ENCODE results near the gene ST3GAL5.

Gene ST3GAL5

GRCh38 chr2:85866165-85866659 lies 22.6 kb downstream of the ST3GAL5 start:
- no peaks in the 10 kb centered on the region for H3K9me3 Mint-ChIP-seq
- H3K27me3 Mint-ChIP-seq = no peaks in the 10 kb centered on the region
- peaks cover 57% of the 10 kb centered on the region for H3K4me1 Mint-ChIP-seq
- H3K27ac Mint-ChIP-seq = no peak overlapping the region
- H3K36me3 Mint-ChIP-seq = peaks cover 3% of the 10 kb centered on the region
- H3K4me3 Mint-ChIP-seq = no peak overlapping the region

- H3K4me1 Mint-ChIP-seq = peaks cover 58% of the 10 kb centered on the region
- peaks cover 4% of the 10 kb centered on the region for H3K36me3 Mint-ChIP-seq
- no peaks in the 10 kb centered on the region for H3K27me3 Mint-ChIP-seq
- H3K9me3 Mint-ChIP-seq = no peaks in the 10 kb centered on the region
- peak overlapping the region; percentile 11 for H3K4me3 Mint-ChIP-seq
- peak overlapping the region; percentile 27 for H3K27ac Mint-ChIP-seq
Observed at GRCh38 chr2:85865539-85866164, 23.1 kb downstream of the ST3GAL5 start.

- Mint-ChIP-seq H3K9me3 (no peaks in the 10 kb centered on the region), H3K27me3 (no peaks in the 10 kb centered on the region), H3K27ac (no peak overlapping the region), H3K36me3 (peaks cover 11% of the 10 kb centered on the region), H3K4me1 (peaks cover 66% of the 10 kb centered on the region), H3K4me3 (no peak overlapping the region)
Observed at GRCh38 chr2:85864654-85865053, 24.1 kb downstream of the ST3GAL5 start.

- Mint-ChIP-seq H3K36me3 (peaks cover 14% of the 10 kb centered on the region), H3K4me3 (no peak overlapping the region), H3K9me3 (no peaks in the 10 kb centered on the region), H3K4me1 (peaks cover 74% of the 10 kb centered on the region), H3K27ac (no peak overlapping the region), H3K27me3 (no peaks in the 10 kb centered on the region)
Observed at GRCh38 chr2:85862426-85862825, 26.4 kb downstream of the ST3GAL5 start.

GRCh38 chr2:85861650-85862049 lies 27.1 kb downstream of the ST3GAL5 start:
- H3K27me3 Mint-ChIP-seq = no peaks in the 10 kb centered on the region
- no peaks in the 10 kb centered on the region for H3K9me3 Mint-ChIP-seq

GRCh38 chr2:85861180-85861579 lies 27.6 kb downstream of the ST3GAL5 start:
- H3K27ac Mint-ChIP-seq = peak overlapping the region; percentile 47
- H3K9me3 Mint-ChIP-seq = no peaks in the 10 kb centered on the region
- peaks cover 15% of the 10 kb centered on the region for H3K36me3 Mint-ChIP-seq
- peaks cover 64% of the 10 kb centered on the region for H3K4me1 Mint-ChIP-seq
- peak overlapping the region; percentile 56 for H3K4me3 Mint-ChIP-seq
- no peaks in the 10 kb centered on the region for H3K27me3 Mint-ChIP-seq

More at GRCh38 chr2:85861650-85862049, 27.1 kb downstream of the ST3GAL5 start:
- Mint-ChIP-seq H3K4me1 (peaks cover 68% of the 10 kb centered on the region), H3K27ac (peak overlapping the region; percentile 47), H3K4me3 (peak overlapping the region; percentile 56), H3K36me3 (peaks cover 15% of the 10 kb centered on the region)

GRCh38 chr2:85858841-85859240 lies 29.9 kb downstream of the ST3GAL5 start:
- H3K27ac Mint-ChIP-seq = peak overlapping the region; percentile 73
- H3K4me3 Mint-ChIP-seq = no peak overlapping the region
- peaks cover 73% of the 10 kb centered on the region for H3K4me1 Mint-ChIP-seq
- H3K36me3 Mint-ChIP-seq = peaks cover 25% of the 10 kb centered on the region
- H3K27me3 Mint-ChIP-seq = no peaks in the 10 kb centered on the region
- peaks cover 5% of the 10 kb centered on the region for H3K9me3 Mint-ChIP-seq

GRCh38 chr2:85854897-85855296 lies 33.9 kb downstream of the ST3GAL5 start:
- H3K9me3 Mint-ChIP-seq = peaks cover 5% of the 10 kb centered on the region
- H3K27ac Mint-ChIP-seq = peak overlapping the region; percentile 99
- H3K4me1 Mint-ChIP-seq = peaks cover 81% of the 10 kb centered on the region
- no peaks in the 10 kb centered on the region for H3K27me3 Mint-ChIP-seq
- peak overlapping the region; percentile 32 for H3K4me3 Mint-ChIP-seq
- peaks cover 18% of the 10 kb centered on the region for H3K36me3 Mint-ChIP-seq

- H3K36me3 Mint-ChIP-seq = peaks cover 16% of the 10 kb centered on the region
- H3K4me3 Mint-ChIP-seq = peak overlapping the region; percentile 82
- peaks cover 82% of the 10 kb centered on the region for H3K4me1 Mint-ChIP-seq
- H3K9me3 Mint-ChIP-seq = peaks cover 5% of the 10 kb centered on the region
- H3K27ac Mint-ChIP-seq = peak overlapping the region; percentile 99
- no peaks in the 10 kb centered on the region for H3K27me3 Mint-ChIP-seq
Observed at GRCh38 chr2:85854166-85854509, 34.7 kb downstream of the ST3GAL5 start.

GRCh38 chr2:85853499-85854165 lies 35.2 kb downstream of the ST3GAL5 start:
- H3K27ac Mint-ChIP-seq = peak overlapping the region; percentile 99
- H3K36me3 Mint-ChIP-seq = peaks cover 14% of the 10 kb centered on the region
- H3K4me1 Mint-ChIP-seq = peaks cover 78% of the 10 kb centered on the region
- H3K4me3 Mint-ChIP-seq = peak overlapping the region; percentile 82
- no peaks in the 10 kb centered on the region for H3K27me3 Mint-ChIP-seq
- H3K9me3 Mint-ChIP-seq = peaks cover 5% of the 10 kb centered on the region

- Mint-ChIP-seq H3K4me1 (peaks cover 82% of the 10 kb centered on the region), H3K27me3 (no peaks in the 10 kb centered on the region), H3K9me3 (peaks cover 5% of the 10 kb centered on the region), H3K36me3 (peaks cover 14% of the 10 kb centered on the region), H3K4me3 (peak overlapping the region; percentile 82), H3K27ac (peak overlapping the region; percentile 99)
Observed at GRCh38 chr2:85852937-85853498, 35.8 kb downstream of the ST3GAL5 start.

GRCh38 chr2:85852152-85852840 lies 36.5 kb downstream of the ST3GAL5 start:
- Mint-ChIP-seq H3K4me1 (peaks cover 80% of the 10 kb centered on the region), H3K9me3 (peaks cover 5% of the 10 kb centered on the region), H3K4me3 (peak overlapping the region; percentile 82), H3K36me3 (peaks cover 10% of the 10 kb centered on the region), H3K27me3 (no peaks in the 10 kb centered on the region), H3K27ac (peak overlapping the region; percentile 99)

GRCh38 chr2:85851253-85852151 lies 37.3 kb downstream of the ST3GAL5 start:
- peaks cover 5% of the 10 kb centered on the region for H3K9me3 Mint-ChIP-seq
- no peaks in the 10 kb centered on the region for H3K27me3 Mint-ChIP-seq
- H3K4me3 Mint-ChIP-seq = peak overlapping the region; percentile 82
- H3K27ac Mint-ChIP-seq = peak overlapping the region; percentile 99
- peaks cover 10% of the 10 kb centered on the region for H3K36me3 Mint-ChIP-seq
- peaks cover 84% of the 10 kb centered on the region for H3K4me1 Mint-ChIP-seq

GRCh38 chr2:85850451-85850850 lies 38.3 kb downstream of the ST3GAL5 start:
- Mint-ChIP-seq H3K9me3 (peaks cover 5% of the 10 kb centered on the region), H3K4me3 (peak overlapping the region; percentile 49), H3K36me3 (peaks cover 7% of the 10 kb centered on the region), H3K4me1 (peaks cover 80% of the 10 kb centered on the region), H3K27ac (peak overlapping the region; percentile 86), H3K27me3 (no peaks in the 10 kb centered on the region)
